Gastrocnemius medialis (tissue), 4 donors: ENCODE measurements around the gene ATG14. TPM values are rescaled to one million over a fixed set of nuclear protein-coding genes. Genes with fewer than 3 reads are reported as not detected.

Experiments
- ATAC-seq, 2 donors: fragments of 150-250 bp; one replicate each; pipeline ENCODE4 v1.9.1; 2016
- DNase-seq, 2 donors: peaks; one replicate each; pipeline ENCODE4 v3.0.0-alpha.2; 2019
- H3K27ac ChIP-seq, 4 donors: fragments of 200-600 bp; sonication (generic); 1 replicate in 1 of 4; 2 replicates in 3 of 4; pipeline ENCODE4 v1.5.1; 2016 to 2018; ENCODE audit warnings: mild to moderate bottlenecking in 2 of 4, moderate library complexity in 1 of 4
- H3K27me3 ChIP-seq, 3 donors: fragments of 200-600 bp; sonication (generic) in 2 of 3; 1 replicate in 1 of 3; 2 replicates in 2 of 3; pipeline versions ENCODE4 v1.5.1 to v1.6.0; 2016 to 2019; ENCODE audit warnings: mild to moderate bottlenecking in 1 of 3, moderate library complexity in 1 of 3
- H3K36me3 ChIP-seq, 2 donors: fragments of 200-600 bp; sonication (generic) in 1 of 2; one replicate each; pipeline ENCODE4 v1.5.1; 2017 to 2018
- H3K4me1 ChIP-seq, 2 donors: fragments of 200-600 bp; sonication (generic) in 1 of 2; one replicate each; pipeline ENCODE4 v1.5.1; 2016 to 2017; ENCODE audit warnings: mild to moderate bottlenecking in 2 of 2
- H3K4me3 ChIP-seq, 4 donors: fragments of 200-600 bp; sonication (generic) in 3 of 4; 1 replicate in 1 of 4; 2 replicates in 3 of 4; pipeline ENCODE4 v1.5.1; 2016 to 2019; ENCODE audit warnings: mild to moderate bottlenecking in 2 of 4
- H3K9me3 ChIP-seq, 3 donors: fragments of 200-600 bp; sonication (generic) in 2 of 3; 1 replicate in 1 of 3; 2 replicates in 2 of 3; pipeline ENCODE4 v1.5.1; 2016 to 2019
- CTCF ChIP-seq, 5 experiments: fragments of 450-650 bp in 3 of 5; fragments of 200-600 bp in 2 of 5; sonication (generic) in 2 of 5; IDR thresholded peaks in 4 of 5; conservative IDR thresholded peaks in 1 of 5; 1 replicate in 4 of 5; 2 replicates in 1 of 5; pipeline ENCODE4 v1.5.1; 2016 to 2019; ENCODE audit warnings: antibody characterized with exemption in 5 of 5, mild to moderate bottlenecking in 3 of 5, moderate library complexity in 3 of 5
- POLR2A ChIP-seq, 2 donors: fragments of 450-650 bp; IDR thresholded peaks; one replicate each; pipeline ENCODE4 v1.6.1; 2017; ENCODE audit warnings: antibody characterized with exemption in 2 of 2, mild to moderate bottlenecking in 2 of 2, moderate library complexity in 2 of 2
- in situ Hi-C, 4 donors: fragments of 200-750 bp; cut with MboI; loops; one replicate each; pipeline versions ENCODE4 v1.15.0 to v1.8.0; 2017; ENCODE audit warnings: low sequenced_read_pairs in 4 of 4
- intact Hi-C: fragments of 100-400 bp; cut with DNase I; formaldehyde crosslinking; loops from one replicate; pipeline ENCODE4 v1.15.1; 2023; ENCODE audit warnings: low total_unique reads
- total RNA-seq, 4 donors: library from RNA; depleted of rRNA; stranded (reverse); fragments of >200 nt; gene quantifications; one replicate each; pipeline versions ENCODE4 v1.1.0 to v1.2.3, GENCODE V29; 2016

ATG14 gene
- total RNA-seq, 4 donors from 2014 or later: 12.6 to 20.0 (median 15.6) TPM

GRCh38 chr14:55316564-55316963 lies 95.1 kb downstream of the ATG14 start:
- Histone ChIP-seq H3K36me3 (peaks cover 0 to 4% of the 10 kb centered on the region in 2 donors), H3K27me3 (no peaks in the 10 kb centered on the region), H3K27ac (peak overlapping the region; percentile 24 to 50 (median 40)), H3K4me1 (peaks cover 31 to 45% of the 10 kb centered on the region in 2 donors), H3K4me3 (no peak overlapping the region), H3K9me3 (no peaks in the 10 kb centered on the region)
- DNase-seq (no peak), ATAC-seq (no peak)
- in situ Hi-C loops (no loop called here), intact Hi-C loops (no loop called here)
- TF ChIP-seq POLR2A (IDR thresholded peaks at IDR 0.05) (no peak), CTCF (IDR thresholded peaks at IDR 0.05 in 4 of 5, conservative IDR thresholded peaks at IDR 0.05 in 1 of 5) (no peak)

Other genes with a start within 250 kb of the ATG14 start
- gene DLGAP5, start 220.2 kb downstream of the ATG14 start, total RNA-seq: not detected
- 10 to 100 TPM; 26.2 to 55.9 (median 40.7) TPM for gene FBXO34, start 140.4 kb downstream of the ATG14 start, total RNA-seq
- not detected for gene TBPL2, start 28.8 kb upstream of the ATG14 start, total RNA-seq
- 100 to 1,000 TPM; 256 to 373 (median 327) TPM for gene KTN1, start 168.4 kb upstream of the ATG14 start, total RNA-seq